ENCODE results near the gene PGC.

GRCh38 chr6:41756354-41756753 lies 9.2 kb upstream of the PGC start:
- TF ChIP-seq CTCF (IDR thresholded peaks at IDR 0.05 in 8 of 11, conservative IDR thresholded peaks at IDR 0.05 in 3 of 11): no peak
- TF ChIP-seq POLR2A (IDR thresholded peaks at IDR 0.05): no peak
